A549 (cell line): Measurements from ENCODE around the gene NFIA.

Experiments used
- CBX8 ChIP-seq: fragments of 200-600 bp; sonication (generic); IDR thresholded peaks from 2 replicates; pipeline ENCODE4 v1.6.1; 2016
- EP300 ChIP-seq, 2 experiments: fragments of >200 bp; sonication (Bioruptor Twin); formaldehyde crosslinking; IDR thresholded peaks; 2 replicates in 1 of 2; 3 replicates in 1 of 2; pipeline ENCODE4 v1.6.1; 2016 to 2017
- HDAC2 ChIP-seq: fragments of 200-600 bp; sonication (generic); IDR thresholded peaks from 2 replicates; pipeline ENCODE4 v1.6.1; 2016
- PHF8 ChIP-seq: fragments of 200-600 bp; sonication (generic); IDR thresholded peaks from 2 replicates; pipeline ENCODE4 v1.6.1; 2016; ENCODE audit warnings: low read depth, mild to moderate bottlenecking, antibody characterized with exemption, moderate library complexity, borderline replicate concordance
- POLR2A ChIP-seq: IDR thresholded peaks from 2 replicates; pipeline ENCODE4 v1.6.1; 2012; ENCODE audit warnings: mild to moderate bottlenecking, low read length
- RARB ChIP-seq: fragments of 250-450 bp; sonication (Bioruptor Pico); IDR thresholded peaks from 2 replicates; pipeline ENCODE4 v1.8.0; 2021; ENCODE audit warnings: mild to moderate bottlenecking, moderate library complexity
- RCOR1 ChIP-seq: fragments of 150-350 bp; IDR thresholded peaks from 2 replicates; pipeline ENCODE4 v1.6.1; 2014; ENCODE audit warnings: antibody characterized with exemption, low read length, low read depth
- RFX5 ChIP-seq: fragments of 450-650 bp; IDR thresholded peaks from 2 replicates; pipeline ENCODE4 v1.7.1; 2014; ENCODE audit warnings: antibody characterized with exemption, mild to moderate bottlenecking, moderate library complexity
- RNF2 ChIP-seq: fragments of 200-600 bp; sonication (generic); IDR thresholded peaks from 2 replicates; pipeline ENCODE4 v1.6.1; 2016; ENCODE audit warnings: low read depth, mild to moderate bottlenecking, antibody characterized with exemption, moderate library complexity, borderline replicate concordance
- SREBF2 ChIP-seq: fragments of 450-650 bp; IDR thresholded peaks from 2 replicates; pipeline ENCODE4 v1.6.1; 2014; ENCODE audit warnings: mild to moderate bottlenecking, moderate library complexity
- TFCP2L1 ChIP-seq: fragments of 250-450 bp; sonication (Bioruptor Pico); IDR thresholded peaks from 2 replicates; pipeline ENCODE4 v1.5.0; 2021; ENCODE audit warnings: mild to moderate bottlenecking
- TF ChIP-seq, protein P1 (sequence below): fragments of >200 bp; sonication (Bioruptor Twin); formaldehyde crosslinking; IDR thresholded peaks from 3 replicates; pipeline ENCODE4 v1.5.1; 2016
- TF ChIP-seq, protein P2 (sequence below): fragments of 450-650 bp; IDR thresholded peaks from 2 replicates; pipeline ENCODE4 v1.6.1; 2014; ENCODE audit warnings: antibody characterized with exemption
- TF ChIP-seq, protein P3 (sequence below): fragments of 200-600 bp; sonication (generic); IDR thresholded peaks from 2 replicates; pipeline ENCODE4 v1.6.1; 2016; ENCODE audit warnings: antibody characterized with exemption, mild to moderate bottlenecking, moderate library complexity

DNA sequence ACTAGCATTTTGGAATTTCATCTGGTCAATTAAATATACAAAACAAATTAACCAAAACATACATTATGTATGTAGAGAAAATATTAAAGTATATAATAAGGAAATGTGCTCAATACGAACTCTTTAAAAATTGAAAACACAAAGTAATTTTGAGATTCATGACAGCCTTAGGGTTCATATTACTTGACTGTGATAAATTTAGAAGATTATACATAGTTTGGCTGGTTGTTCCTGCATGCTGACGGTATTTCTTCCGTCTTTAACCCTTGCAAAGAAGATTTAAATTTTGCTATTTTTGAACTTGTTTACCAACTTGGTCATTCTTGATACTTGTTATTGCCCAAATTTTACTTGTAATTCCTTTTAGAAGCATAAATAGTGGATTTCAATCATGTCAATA is 298.2 kb downstream of the NFIA start:
- TF ChIP-seq HDAC2 (no peak), RFX5 (no peak), RNF2 (no peak), RCOR1 (no peak), EP300 (IDR thresholded peaks at IDR 0.05) (no peak), SREBF2 (no peak), CBX8 (no peak), POLR2A (no peak), RARB (CRISPR knock-in tag) (no peak), TFCP2L1 (CRISPR knock-in tag) (no peak), PHF8 (no peak)
- TF ChIP-seq, protein P1, sequence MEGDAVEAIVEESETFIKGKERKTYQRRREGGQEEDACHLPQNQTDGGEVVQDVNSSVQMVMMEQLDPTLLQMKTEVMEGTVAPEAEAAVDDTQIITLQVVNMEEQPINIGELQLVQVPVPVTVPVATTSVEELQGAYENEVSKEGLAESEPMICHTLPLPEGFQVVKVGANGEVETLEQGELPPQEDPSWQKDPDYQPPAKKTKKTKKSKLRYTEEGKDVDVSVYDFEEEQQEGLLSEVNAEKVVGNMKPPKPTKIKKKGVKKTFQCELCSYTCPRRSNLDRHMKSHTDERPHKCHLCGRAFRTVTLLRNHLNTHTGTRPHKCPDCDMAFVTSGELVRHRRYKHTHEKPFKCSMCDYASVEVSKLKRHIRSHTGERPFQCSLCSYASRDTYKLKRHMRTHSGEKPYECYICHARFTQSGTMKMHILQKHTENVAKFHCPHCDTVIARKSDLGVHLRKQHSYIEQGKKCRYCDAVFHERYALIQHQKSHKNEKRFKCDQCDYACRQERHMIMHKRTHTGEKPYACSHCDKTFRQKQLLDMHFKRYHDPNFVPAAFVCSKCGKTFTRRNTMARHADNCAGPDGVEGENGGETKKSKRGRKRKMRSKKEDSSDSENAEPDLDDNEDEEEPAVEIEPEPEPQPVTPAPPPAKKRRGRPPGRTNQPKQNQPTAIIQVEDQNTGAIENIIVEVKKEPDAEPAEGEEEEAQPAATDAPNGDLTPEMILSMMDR: no peak
- TF ChIP-seq, protein P2, sequence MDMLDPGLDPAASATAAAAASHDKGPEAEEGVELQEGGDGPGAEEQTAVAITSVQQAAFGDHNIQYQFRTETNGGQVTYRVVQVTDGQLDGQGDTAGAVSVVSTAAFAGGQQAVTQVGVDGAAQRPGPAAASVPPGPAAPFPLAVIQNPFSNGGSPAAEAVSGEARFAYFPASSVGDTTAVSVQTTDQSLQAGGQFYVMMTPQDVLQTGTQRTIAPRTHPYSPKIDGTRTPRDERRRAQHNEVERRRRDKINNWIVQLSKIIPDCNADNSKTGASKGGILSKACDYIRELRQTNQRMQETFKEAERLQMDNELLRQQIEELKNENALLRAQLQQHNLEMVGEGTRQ: no peak
- TF ChIP-seq, protein P3, sequence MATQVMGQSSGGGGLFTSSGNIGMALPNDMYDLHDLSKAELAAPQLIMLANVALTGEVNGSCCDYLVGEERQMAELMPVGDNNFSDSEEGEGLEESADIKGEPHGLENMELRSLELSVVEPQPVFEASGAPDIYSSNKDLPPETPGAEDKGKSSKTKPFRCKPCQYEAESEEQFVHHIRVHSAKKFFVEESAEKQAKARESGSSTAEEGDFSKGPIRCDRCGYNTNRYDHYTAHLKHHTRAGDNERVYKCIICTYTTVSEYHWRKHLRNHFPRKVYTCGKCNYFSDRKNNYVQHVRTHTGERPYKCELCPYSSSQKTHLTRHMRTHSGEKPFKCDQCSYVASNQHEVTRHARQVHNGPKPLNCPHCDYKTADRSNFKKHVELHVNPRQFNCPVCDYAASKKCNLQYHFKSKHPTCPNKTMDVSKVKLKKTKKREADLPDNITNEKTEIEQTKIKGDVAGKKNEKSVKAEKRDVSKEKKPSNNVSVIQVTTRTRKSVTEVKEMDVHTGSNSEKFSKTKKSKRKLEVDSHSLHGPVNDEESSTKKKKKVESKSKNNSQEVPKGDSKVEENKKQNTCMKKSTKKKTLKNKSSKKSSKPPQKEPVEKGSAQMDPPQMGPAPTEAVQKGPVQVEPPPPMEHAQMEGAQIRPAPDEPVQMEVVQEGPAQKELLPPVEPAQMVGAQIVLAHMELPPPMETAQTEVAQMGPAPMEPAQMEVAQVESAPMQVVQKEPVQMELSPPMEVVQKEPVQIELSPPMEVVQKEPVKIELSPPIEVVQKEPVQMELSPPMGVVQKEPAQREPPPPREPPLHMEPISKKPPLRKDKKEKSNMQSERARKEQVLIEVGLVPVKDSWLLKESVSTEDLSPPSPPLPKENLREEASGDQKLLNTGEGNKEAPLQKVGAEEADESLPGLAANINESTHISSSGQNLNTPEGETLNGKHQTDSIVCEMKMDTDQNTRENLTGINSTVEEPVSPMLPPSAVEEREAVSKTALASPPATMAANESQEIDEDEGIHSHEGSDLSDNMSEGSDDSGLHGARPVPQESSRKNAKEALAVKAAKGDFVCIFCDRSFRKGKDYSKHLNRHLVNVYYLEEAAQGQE: no peak
